ENCODE data around the gene SMG9.
"Not testable (repeated sequence)": the region's sequence is repeated elsewhere in the genome, so short reads cannot be mapped to it uniquely, and the experiment has no call there.

The SMG9 gene

GRCh38 chr19:43780706-43781525 lies 26.2 kb upstream of the SMG9 start, which contains the start of gene KCNN4:
Gene KCNN4 (minus strand): TSS chr19:43780973. CDS start chr19:43780861, 112 bp downstream.
- peak; percentile 44 for DNase-seq (ENCODE audit: low read depth)

- DNase-seq (ENCODE audit: low read depth) = no peak
Observed at GRCh38 chr19:43779820-43780219, 25.1 kb upstream of the SMG9 start.

DNA sequence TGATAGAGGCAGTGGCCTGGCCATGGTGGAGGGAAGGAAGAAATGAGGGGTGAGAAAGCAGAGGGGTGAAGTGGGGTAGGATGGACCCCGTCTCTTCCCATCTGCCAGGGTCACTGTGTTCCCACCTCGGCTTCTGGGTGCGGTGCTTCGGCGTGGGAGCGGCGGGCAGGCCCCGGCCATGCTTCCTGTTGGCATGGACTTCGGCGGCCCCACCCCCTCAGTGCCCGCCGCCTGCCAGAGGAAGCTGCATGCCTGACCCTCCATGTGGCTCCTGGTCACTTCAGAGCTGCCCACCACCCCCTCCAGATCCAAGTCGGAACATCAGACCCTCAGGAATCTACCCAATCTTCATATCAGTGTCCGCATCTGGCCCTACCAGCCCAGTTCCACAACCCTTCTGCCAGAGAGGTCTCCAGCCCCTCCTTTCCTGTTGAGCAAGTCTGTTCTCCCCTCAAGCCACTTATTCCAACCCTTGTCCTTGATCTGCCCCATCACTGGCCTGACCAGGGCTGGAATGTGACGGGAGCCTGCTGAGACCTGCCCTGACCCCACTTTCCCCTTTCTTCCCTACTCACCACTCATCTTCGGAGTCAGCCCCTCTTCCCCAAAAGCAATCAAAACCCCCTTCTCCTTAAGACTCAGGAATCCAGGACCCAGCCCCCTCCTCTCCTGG lies 24.5 kb upstream of the SMG9 start:
- DNase-seq (ENCODE audit: low read depth) = no peak

DNA sequence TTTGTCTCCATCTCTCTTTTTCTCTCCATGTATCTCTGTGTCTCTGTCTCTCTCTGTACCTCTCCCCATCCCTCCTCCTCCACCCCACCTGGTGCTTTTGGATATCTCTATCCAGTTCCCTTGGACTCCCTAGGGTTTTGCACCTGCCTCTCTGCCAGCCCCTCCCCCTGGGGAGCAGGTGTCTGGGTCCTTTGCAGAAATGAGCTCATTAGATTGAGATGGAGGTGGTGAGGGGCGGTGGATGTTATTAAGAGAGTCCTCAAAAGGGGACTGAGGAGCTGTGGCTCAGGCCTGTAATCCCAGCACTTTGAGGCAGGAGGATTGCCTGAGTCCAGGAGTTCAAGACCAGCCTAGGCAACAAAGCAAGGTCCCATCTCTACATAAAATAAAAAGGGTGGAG lies 23.9 kb upstream of the SMG9 start:
- DNase-seq (ENCODE audit: low read depth) = no peak

GRCh38 chr19:43777163-43777695 lies 22.5 kb upstream of the SMG9 start:
- no peak for DNase-seq (ENCODE audit: low read depth)

DNA sequence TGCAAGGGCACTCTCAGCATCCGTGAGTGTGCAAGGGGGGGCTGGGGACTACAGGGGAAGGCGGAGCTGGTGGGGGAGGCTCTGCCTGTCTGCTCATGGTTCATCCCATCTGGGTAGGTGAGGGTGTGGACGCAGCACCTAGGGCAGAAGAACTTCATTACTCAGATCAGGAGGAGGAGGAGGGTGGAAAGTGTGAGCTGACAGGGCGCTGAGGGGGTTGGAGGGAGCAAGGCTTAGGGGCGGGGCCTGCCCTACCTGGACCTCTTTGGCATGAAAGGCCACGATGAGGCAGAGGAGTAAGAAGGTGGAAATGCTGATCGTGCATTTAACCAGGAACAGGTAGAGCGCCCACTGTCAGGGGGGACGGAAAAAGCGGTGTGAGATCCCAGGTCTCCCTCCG lies 21.5 kb upstream of the SMG9 start:
- DNase-seq (ENCODE audit: low read depth) = no peak

- no peak for DNase-seq (ENCODE audit: low read depth)
Observed at GRCh38 chr19:43775299-43775890, 20.6 kb upstream of the SMG9 start.

DNA sequence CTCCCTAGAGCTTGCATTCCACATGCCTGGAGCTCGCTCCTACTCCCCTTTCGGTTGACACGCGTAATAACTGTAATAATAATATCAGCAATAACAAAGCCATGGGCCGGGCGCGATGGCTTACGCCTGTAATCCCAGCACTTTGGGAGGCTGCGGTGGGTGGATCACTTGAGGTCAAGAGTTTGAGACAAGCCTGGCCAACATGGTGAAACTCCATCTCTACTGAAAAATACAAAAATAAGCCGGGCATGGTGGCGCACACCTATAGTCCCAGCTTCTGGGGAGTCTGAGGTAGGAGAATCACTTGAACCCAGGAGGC lies 20.1 kb upstream of the SMG9 start:
- not testable (repeated sequence) for DNase-seq (ENCODE audit: low read depth)

- DNase-seq (ENCODE audit: low read depth) = no peak
Observed at GRCh38 chr19:43774103-43774939, 19.6 kb upstream of the SMG9 start.

- DNase-seq (ENCODE audit: low read depth) = no peak
Observed at GRCh38 chr19:43773725-43774102, 19.0 kb upstream of the SMG9 start.

- DNase-seq (ENCODE audit: low read depth) = no peak
Observed at GRCh38 chr19:43769256-43769655, 14.5 kb upstream of the SMG9 start.

GRCh38 chr19:43768273-43769050 lies 13.7 kb upstream of the SMG9 start:
- no peak for DNase-seq (ENCODE audit: low read depth)

DNA sequence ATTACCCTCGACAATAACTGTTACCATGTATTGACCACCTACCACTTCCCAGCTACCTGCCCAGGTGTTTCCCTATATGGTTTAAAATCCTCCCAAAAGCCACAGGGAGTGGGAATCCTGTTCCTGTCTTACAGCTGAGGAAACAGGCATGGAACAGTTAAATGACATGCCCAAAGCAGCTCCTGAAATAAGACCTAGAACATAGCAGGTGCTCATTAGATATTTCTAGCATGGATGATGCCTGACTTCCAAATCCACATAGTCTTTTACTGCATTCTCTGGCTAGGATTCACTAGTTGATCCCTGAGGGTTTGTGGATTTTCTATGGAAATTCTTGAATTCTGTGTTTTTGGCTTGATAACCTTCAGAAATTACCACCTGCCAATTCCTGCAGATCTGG lies 13.1 kb upstream of the SMG9 start:
- DNase-seq (ENCODE audit: low read depth) = no peak

DNA sequence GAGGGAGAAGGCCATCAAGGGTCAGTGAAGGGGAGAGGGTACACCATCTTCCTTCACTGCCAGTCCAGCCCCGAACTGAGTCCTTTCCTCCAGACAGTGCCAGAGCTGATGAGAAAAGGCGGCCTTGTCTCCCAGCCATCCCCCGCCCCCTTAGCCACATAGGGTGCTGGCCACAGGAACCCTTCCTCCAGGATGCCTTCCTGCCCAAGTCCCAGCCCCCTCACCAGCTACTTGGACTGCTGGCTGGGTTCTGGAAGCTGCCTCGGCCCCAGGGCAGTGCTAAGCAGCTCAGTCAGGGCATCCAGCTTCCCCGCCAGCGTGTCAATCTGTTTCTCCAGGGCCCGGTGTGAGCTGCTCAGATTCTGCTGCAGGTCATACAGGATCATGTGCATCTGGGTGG lies 12.6 kb upstream of the SMG9 start:
- DNase-seq (ENCODE audit: low read depth) = no peak

GRCh38 chr19:43766755-43767043 lies 11.9 kb upstream of the SMG9 start:
- DNase-seq (ENCODE audit: low read depth) = no peak

- DNase-seq (ENCODE audit: low read depth) = peak; percentile 48
Observed at GRCh38 chr19:43765109-43765876, 10.5 kb upstream of the SMG9 start.

GRCh38 chr19:43764684-43765083 lies 9.9 kb upstream of the SMG9 start:
- DNase-seq (ENCODE audit: low read depth) = not testable (repeated sequence)

DNA sequence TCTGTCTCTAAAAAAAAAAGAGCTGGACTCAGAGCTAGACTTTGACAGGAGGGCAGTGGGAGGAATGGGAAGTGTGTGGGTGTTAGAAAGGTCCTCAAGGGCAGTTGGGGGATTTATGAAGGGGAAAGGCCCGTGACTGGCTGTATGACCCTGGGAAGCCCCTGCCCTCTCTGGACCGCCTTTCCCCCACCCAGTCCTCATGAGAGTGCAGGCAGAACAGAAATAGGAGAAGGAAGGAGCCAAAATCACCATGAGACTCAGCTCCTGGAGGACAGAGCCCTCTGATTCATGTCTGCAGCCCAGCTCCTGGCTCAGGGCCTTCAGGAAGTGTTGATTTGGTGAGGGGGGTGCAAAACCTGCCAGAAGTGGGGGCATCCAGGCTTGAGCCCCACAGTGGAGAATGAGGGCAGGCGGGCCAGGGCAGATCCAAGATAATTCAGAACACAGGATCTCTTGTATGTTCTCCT lies 8.7 kb upstream of the SMG9 start:
- no peak for DNase-seq (ENCODE audit: low read depth)

- no peak for DNase-seq (ENCODE audit: low read depth)
Observed at GRCh38 chr19:43762814-43763213, 8.1 kb upstream of the SMG9 start.

DNA sequence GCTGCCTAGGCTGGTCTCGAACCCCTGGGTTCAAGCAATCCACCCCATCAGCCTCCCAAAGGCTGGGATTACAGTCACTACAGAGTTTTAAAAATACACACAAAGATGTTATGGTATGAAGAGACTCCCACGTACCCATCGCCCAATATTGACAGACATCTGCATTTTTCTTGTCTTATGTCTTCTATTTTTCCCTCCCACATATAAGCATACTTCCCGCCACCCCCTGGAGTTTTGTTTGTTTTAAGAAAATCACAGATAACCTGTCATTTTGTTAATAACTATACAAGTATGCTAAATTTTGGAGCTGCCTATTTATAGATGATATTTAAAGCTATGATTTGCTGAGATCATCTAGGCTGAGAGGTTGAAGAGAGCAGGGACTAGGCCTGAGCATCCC lies 6.2 kb upstream of the SMG9 start:
- DNase-seq (ENCODE audit: low read depth) = no peak

DNA sequence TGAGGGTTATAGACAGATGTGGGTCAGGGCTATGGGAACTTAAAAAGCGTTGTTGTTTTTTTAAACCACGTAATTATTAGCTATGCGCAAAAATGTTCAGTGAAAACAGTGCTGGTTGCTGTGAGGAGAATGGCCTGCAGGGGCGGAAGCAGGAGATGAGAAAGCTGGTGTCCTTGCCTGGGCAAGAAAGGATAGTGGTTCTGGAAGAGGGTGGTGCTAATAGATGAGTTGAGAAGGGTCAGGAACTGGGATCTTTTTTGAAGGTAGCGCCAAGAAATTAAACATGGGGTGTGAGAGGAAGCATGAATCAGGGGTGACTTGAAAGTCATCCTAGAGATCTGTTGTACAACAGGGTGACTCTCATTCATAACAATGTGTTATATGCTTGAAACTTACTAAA lies 4.8 kb upstream of the SMG9 start:
- DNase-seq (ENCODE audit: low read depth) = no peak
